ENCODE results near the gene LIPG.

GRCh38 chr18:49590608-49591007 is 28.8 kb downstream of the LIPG start:
- TF ChIP-seq PATZ1 (CRISPR knock-in tag; IDR thresholded peaks at IDR 0.05; ENCODE audit: borderline replicate concordance) = no peak
- TF ChIP-seq POLR2A (conservative IDR thresholded peaks at IDR 0.05) = no peak

All from K562 (cell line).